ENCODE measurements around the gene KTN1.

Gene KTN1

GRCh38 chr14:55572578-55572977 is 7.4 kb upstream of the KTN1 start:
- DNase-seq (ENCODE audit: extremely low spot score, insufficient read length, low read depth) (no peak), FAIRE-seq (no peak)

- DNase-seq (ENCODE audit: extremely low spot score, insufficient read length, low read depth) (no peak), FAIRE-seq (no peak)
These were observed 5.0 kb upstream of the KTN1 start for GRCh38 chr14:55574988-55575387.

GRCh38 chr14:55577229-55577628 is 2.8 kb upstream of the KTN1 start:
- FAIRE-seq: no peak
- no peak for DNase-seq (ENCODE audit: extremely low spot score, insufficient read length, low read depth)

- DNase-seq (ENCODE audit: extremely low spot score, insufficient read length, low read depth) (no peak), FAIRE-seq (no peak)
These were observed 1.5 kb upstream of the KTN1 start for GRCh38 chr14:55578511-55578910.

GRCh38 chr14:55580470-55581341 is 699 bp downstream of the KTN1 start:
- DNase-seq (ENCODE audit: extremely low spot score, insufficient read length, low read depth) (peak; percentile 11), FAIRE-seq (no peak)

GRCh38 chr14:55581342-55581771 is 1.4 kb downstream of the KTN1 start:
- FAIRE-seq (peak; percentile 67), DNase-seq (ENCODE audit: extremely low spot score, insufficient read length, low read depth) (no peak)

GRCh38 chr14:55582746-55583145 is 2.7 kb downstream of the KTN1 start:
- DNase-seq (ENCODE audit: extremely low spot score, insufficient read length, low read depth) (peak; percentile 8), FAIRE-seq (peak; percentile 78)

- FAIRE-seq: no peak
- no peak for DNase-seq (ENCODE audit: extremely low spot score, insufficient read length, low read depth)
These were observed 4.0 kb downstream of the KTN1 start for GRCh38 chr14:55583942-55584468.

GRCh38 chr14:55585854-55586253 is 5.8 kb downstream of the KTN1 start:
- FAIRE-seq: no peak
- DNase-seq (ENCODE audit: extremely low spot score, insufficient read length, low read depth): no peak

- FAIRE-seq: no peak
- DNase-seq (ENCODE audit: extremely low spot score, insufficient read length, low read depth): no peak
These were observed 6.4 kb downstream of the KTN1 start for GRCh38 chr14:55586411-55586810.

GRCh38 chr14:55587847-55588246 is 7.8 kb downstream of the KTN1 start:
- DNase-seq (ENCODE audit: extremely low spot score, insufficient read length, low read depth) (no peak), FAIRE-seq (no peak)

GRCh38 chr14:55588259-55588699 is 8.3 kb downstream of the KTN1 start:
- FAIRE-seq (peak; percentile 74), DNase-seq (ENCODE audit: extremely low spot score, insufficient read length, low read depth) (no peak)

GRCh38 chr14:55589171-55589570 is 9.2 kb downstream of the KTN1 start:
- FAIRE-seq: no peak
- no peak for DNase-seq (ENCODE audit: extremely low spot score, insufficient read length, low read depth)

- DNase-seq (ENCODE audit: extremely low spot score, insufficient read length, low read depth): no peak
- FAIRE-seq: no peak
These were observed 12.4 kb downstream of the KTN1 start for GRCh38 chr14:55592436-55592835.

GRCh38 chr14:55593698-55594097 is 13.7 kb downstream of the KTN1 start:
- DNase-seq (ENCODE audit: extremely low spot score, insufficient read length, low read depth) (no peak), FAIRE-seq (no peak)

GRCh38 chr14:55599250-55599879 is 19.4 kb downstream of the KTN1 start:
- FAIRE-seq (no peak), DNase-seq (ENCODE audit: extremely low spot score, insufficient read length, low read depth) (no peak)

- no peak for FAIRE-seq
- no peak for DNase-seq (ENCODE audit: extremely low spot score, insufficient read length, low read depth)
These were observed 21.0 kb downstream of the KTN1 start for GRCh38 chr14:55600784-55601561.

- DNase-seq (ENCODE audit: extremely low spot score, insufficient read length, low read depth) (no peak), FAIRE-seq (no peak)
These were observed 23.5 kb downstream of the KTN1 start for GRCh38 chr14:55603401-55603953.

GRCh38 chr14:55604488-55604887 is 24.5 kb downstream of the KTN1 start:
- no peak for DNase-seq (ENCODE audit: extremely low spot score, insufficient read length, low read depth)
- no peak for FAIRE-seq

- no peak for DNase-seq (ENCODE audit: extremely low spot score, insufficient read length, low read depth)
- no peak for FAIRE-seq
These were observed 25.0 kb downstream of the KTN1 start for GRCh38 chr14:55604900-55605418.
